ENCODE data around the gene SUCO. TPM values are rescaled to one million over a fixed set of nuclear protein-coding genes. Genes with fewer than 3 reads are reported as not detected.
A peak's percentile ranks its signal among the peaks of the same experiment; 100 is the strongest.
"Not testable (repeated sequence)": the region's sequence is repeated elsewhere in the genome, so short reads cannot be mapped to it uniquely, and the experiment has no call there.

Gene SUCO
- total RNA-seq, 1 donor from 2014 or later = 75.5 TPM

DNA sequence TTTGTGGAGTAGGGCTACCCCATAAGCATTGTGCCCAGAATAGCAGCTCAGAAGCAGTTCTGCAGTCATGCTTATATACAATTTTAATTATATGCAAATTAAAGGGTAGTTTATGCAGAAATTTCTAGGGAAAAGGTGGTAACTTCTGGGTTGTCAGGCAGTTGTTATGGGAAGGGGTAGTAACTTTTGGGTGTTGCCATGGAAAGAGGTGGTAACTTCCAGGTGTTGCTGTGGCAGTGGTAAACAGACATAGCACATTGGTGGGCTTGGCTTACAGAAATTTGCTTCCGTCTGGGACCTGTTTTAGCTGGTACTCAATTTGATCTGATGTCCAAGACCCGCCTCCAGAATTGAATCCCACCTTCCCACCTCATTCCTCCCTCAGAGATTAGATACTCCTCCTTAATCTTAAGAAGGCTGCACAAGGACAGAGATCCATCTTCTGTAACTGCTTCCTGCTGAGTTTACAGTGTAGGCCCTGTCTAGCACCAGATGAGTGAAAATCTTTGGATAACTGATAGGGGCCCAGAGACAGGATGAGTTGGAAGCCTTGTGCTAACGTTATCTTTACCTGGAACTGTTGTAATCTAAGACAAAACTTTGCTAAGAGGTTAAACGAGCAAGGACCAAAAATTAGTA is 26.7 kb downstream of the SUCO start:
- no peak for DNase-seq (ENCODE audit: low read depth)

- DNase-seq (ENCODE audit: low read depth) = no peak
These were observed 28.3 kb downstream of the SUCO start for GRCh38 chr1:172561252-172561651.

- no peak for DNase-seq (ENCODE audit: low read depth)
These were observed 33.4 kb downstream of the SUCO start for GRCh38 chr1:172566196-172566997.

DNA sequence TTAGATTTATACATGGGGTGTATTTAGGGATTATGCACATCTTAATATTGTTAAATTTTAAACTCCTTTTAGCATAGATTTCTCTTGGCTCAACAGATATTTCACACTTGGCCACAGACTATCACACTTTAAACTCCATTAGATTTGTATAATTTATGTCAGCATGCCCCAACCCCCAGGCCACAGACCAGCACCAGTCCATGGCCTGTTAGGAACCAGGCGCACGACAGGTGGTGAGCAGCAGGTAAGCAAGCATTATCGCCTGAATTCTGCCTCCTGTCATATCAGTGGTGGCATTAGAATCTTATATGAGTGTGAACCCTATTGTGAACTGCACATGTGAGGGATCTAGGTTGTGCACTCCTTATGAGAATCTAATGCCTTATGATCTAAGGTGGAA is 34.8 kb downstream of the SUCO start:
- no peak for DNase-seq (ENCODE audit: low read depth)

- DNase-seq (ENCODE audit: low read depth) = no peak
These were observed 41.1 kb downstream of the SUCO start for GRCh38 chr1:172574080-172574479.

DNA sequence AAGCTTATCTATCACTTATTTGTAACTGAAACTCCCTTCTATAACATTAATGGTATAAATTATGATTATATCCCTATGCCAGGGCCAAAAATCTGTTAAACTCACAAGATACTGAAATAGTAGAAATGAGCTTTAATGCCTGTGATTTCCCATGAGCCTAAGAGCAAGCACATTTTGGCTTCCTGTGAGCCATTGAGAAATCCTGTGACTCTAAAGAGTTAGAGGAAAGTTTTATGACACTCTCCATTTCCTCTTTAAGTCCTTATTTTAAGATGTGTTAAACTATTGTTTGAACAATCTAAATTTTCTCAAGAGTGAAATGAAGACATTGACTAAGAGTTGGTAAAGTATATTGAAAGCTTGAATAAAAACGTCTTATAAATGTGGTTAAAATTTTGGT is 45.6 kb downstream of the SUCO start:
- DNase-seq (ENCODE audit: low read depth) = no peak

DNA sequence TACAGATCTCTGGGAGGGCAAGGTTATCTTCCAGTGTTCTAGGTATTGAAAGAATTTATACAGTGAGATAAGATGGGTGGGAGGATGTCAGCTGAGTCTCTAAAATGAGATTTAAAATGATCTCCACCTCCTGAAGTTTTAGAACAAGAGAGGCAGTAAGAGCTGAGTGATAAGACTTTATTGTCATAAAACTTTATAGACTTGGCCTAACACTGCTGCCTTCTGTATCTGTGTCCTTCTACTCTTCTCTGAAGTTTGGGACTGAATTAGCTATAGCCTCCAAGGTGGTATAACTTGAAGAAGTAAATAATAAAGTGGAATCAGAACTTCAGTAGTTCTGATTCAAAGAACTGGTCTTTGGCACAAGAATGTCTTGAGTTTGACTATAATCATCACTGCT is 48.3 kb downstream of the SUCO start:
- DNase-seq (ENCODE audit: low read depth) = no peak

DNA sequence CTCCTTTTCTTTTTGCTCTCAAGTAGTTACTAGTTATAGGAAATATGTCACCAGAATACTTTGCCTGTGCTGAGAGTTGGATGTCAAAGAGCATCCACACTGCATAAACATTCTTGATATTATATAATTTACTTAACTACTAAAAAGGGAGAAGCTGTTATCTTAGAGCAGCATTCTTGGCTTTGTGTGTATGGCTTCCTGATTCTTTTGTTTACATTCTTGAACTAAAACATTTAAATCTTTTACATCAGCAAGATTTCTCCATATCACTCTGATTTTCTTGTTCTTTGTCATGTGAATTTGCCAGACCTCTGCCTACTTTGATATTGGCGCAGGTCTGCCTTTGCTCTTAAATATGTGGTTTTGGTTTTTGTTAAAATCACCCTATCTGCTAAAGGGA is 48.8 kb downstream of the SUCO start:
- DNase-seq (ENCODE audit: low read depth) = no peak

GRCh38 chr1:172582889-172583288 is 49.9 kb downstream of the SUCO start:
- no peak for DNase-seq (ENCODE audit: low read depth)

DNA sequence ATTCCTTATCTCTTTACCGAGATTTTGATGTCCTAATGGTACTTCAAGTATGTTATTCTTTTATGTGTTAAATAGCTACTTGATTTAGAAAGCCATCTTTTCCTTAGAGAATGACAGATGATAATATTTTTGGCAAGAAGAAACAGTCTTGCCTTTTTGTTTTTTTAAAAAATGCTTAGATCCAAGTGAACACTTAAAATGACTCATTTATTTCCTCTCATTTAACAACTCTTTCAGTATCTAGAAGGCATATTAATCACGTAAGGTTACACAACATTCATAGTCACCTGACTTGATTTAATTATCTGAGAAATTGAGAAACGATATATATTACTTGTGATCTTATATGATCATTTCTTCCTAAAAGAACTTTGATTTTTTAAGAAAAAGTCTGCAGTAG is 52.4 kb downstream of the SUCO start:
- peak; percentile 80 for DNase-seq (ENCODE audit: low read depth)

GRCh38 chr1:172585861-172586260 is 52.9 kb downstream of the SUCO start:
- peak; percentile 25 for DNase-seq (ENCODE audit: low read depth)

DNA sequence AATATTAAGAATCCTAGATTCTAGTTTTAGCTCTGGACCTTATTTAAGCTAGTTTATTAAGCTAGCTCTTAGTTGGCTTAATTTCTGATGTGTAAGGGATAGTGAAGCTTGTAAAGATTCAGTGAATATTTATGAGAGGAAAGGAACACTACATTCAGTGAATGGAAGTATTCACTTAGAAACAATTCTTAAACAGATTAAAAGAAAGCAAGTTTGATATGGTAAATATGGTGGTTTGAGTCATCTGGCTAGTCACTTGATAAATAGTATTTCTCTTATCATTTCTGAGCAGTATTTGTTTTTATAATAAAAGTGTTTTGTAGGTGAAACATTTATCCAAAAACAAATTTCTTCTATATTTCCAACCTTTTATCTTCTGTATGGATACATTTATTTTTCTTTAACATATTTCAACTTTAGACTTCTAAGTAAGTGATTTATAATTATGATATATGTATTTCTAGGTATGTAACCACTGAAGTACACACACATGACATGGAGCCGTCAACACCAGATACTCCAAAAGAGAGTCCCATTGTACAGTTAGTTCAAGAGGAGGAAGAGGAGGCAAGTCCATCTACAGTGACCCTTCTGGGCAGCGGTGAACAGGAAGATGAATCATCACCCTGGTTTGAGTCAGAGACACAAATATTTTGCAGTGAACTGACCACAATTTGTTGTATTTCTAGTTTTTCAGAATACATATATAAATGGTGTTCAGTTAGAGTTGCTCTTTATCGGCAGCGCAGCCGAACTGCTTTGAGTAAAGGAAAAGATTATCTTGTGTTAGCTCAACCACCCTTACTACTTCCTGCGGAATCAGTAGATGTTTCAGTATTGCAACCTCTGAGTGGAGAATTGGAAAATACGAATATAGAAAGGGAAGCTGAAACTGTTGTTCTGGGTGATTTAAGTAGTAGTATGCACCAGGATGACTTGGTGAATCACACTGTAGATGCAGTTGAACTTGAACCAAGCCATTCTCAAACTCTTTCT is 55.6 kb downstream of the SUCO start:
- DNase-seq (ENCODE audit: low read depth) = peak; percentile 85

DNA sequence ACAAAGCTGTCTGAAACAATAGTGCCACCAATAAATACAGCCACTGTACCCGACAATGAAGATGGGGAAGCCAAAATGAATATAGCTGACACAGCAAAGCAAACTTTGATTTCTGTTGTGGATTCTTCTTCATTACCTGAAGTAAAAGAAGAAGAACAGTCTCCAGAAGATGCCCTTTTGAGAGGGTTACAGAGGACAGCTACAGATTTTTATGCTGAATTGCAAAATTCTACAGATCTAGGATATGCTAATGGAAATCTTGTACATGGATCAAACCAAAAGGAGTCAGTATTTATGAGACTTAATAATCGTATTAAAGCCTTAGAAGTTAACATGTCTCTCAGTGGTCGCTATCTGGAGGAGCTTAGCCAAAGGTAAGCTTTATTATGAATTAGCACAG is 56.6 kb downstream of the SUCO start:
- DNase-seq (ENCODE audit: low read depth) = no peak

DNA sequence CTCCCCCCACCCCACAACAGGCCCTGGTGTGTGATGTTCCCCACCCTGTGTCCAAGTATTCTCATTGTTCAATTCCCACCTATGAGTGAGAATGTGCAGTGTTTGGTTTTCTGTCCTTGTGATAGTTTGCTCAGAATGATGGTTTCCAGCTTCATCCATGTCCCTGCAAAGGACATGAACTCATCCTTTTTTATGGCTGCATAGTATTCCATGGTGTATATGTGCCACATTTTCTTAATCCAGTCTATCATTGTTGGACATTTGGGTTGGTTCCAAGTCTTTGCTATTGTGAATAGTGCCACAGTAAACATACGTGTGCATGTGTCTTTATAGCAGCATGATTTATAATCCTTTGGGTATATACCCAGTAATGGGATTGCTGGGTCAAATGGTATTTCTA is 58.5 kb downstream of the SUCO start:
- not testable (repeated sequence) for DNase-seq (ENCODE audit: low read depth)

- DNase-seq (ENCODE audit: low read depth) = not testable (repeated sequence)
These were observed 62.1 kb downstream of the SUCO start for GRCh38 chr1:172595066-172595465.

- DNase-seq (ENCODE audit: low read depth) = not testable (repeated sequence)
These were observed 63.8 kb downstream of the SUCO start for GRCh38 chr1:172596782-172597181.

DNA sequence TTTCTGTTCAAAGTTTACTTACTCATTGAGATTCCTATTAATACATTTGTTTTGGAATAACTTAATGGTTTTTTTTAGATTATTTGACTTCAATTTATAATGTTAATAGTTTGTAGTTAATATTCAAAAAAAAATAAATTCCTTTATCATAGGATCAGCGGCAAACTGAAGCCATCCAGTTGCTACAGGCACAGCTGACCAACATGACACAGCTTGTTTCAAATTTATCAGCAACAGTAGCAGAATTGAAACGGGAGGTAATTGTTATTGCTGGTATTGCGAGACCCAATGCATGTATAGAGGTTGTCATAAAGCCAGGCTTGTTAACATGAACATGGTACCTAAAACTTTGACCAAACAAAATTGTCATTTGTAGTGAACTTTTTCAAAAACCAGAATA is 67.0 kb downstream of the SUCO start:
- DNase-seq (ENCODE audit: low read depth) = no peak

- no peak for DNase-seq (ENCODE audit: low read depth)
These were observed 67.7 kb downstream of the SUCO start for GRCh38 chr1:172600615-172601014.

DNA sequence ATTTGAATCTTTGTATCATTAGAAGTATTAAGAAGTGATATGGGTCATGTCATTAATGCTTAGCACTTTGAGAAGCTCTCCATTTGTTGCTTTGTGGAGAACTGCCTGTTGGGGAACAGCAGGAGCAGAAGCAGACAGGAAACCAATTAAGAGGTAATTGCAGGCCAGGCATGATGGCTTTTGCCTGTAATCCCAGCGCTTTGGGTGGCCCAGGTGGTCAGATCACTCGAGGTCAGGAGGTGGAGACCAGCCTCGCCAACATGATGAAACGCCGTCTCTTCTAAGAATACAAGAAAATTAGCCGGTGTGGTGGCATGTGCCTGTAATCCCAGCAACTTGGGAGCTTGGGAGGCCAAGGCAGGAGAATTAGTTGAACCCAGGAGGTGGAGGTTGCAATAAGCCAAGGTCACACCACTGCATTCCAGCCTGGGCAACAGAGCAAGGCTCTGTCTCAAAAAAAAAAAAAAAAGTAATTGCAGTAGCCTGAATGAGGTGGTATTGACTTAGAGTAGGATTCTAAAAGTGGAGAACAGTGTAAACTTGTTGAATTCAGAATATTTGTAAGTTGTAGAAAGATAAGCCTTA is 68.2 kb downstream of the SUCO start:
- DNase-seq (ENCODE audit: low read depth) = no peak

DNA sequence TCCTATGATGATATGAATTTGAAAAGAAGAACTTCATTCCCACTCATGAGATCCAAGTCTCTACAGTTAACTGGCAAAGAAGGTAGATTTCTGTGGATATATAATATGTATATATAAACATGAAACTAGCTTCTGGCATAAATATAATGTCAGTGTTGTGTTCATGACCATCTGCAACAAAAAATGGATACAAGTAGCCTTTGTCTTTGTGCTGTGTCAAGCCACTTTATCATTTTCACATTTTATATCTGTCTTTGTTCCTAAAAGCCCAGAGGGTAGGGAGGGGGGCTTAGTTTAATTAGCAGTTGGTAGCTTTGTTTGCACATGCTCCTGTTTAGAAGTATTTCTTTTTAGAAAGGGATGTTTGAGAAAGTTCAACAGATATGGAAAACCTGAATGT is 69.8 kb downstream of the SUCO start:
- DNase-seq (ENCODE audit: low read depth) = no peak

GRCh38 chr1:172603816-172604215 is 70.9 kb downstream of the SUCO start:
- DNase-seq (ENCODE audit: low read depth) = no peak

DNA sequence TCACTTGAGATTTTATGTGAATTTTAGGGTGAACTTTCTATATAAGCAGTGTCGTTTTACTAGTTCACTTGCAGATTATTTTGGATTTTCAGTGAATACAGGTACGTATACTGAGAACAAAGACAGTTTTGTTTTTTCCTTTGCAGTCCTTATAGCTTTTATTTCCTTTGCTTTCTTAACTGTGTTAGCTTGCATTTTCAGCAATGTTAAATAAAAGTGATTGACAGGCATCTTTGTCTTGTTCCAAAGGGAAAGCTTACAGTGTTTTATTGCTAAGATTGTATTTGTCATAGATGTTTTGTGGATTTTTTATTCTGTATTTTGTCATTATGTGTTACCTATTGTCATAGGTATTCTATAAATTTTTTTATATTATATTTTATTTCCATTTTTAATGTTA is 72.7 kb downstream of the SUCO start:
- DNase-seq (ENCODE audit: low read depth) = no peak
